HUES6 (cell line): Measurements from ENCODE around the gene MED16.
"Not testable (repeated sequence)": the region's sequence is repeated elsewhere in the genome, so short reads cannot be mapped to it uniquely, and the experiment has no call there.

Experiments used
- H3K27ac ChIP-seq: 2 replicates; pipeline ENCODE4 v1.7.0; 2013; ENCODE audit warnings: low read depth, mild to moderate bottlenecking, low read length, inconsistent platforms
- H3K27me3 ChIP-seq: 2 replicates; pipeline ENCODE4 v1.6.1; 2013; ENCODE audit warnings: low read length; ENCODE audit not compliant: control insufficient read depth, insufficient read depth
- H3K36me3 ChIP-seq: 2 replicates; pipeline ENCODE4 v1.6.1; 2013; ENCODE audit warnings: low read length; ENCODE audit not compliant: control insufficient read depth, insufficient read depth
- H3K4me1 ChIP-seq: 2 replicates; pipeline ENCODE4 v1.6.1; 2013; ENCODE audit warnings: low read length; ENCODE audit not compliant: control insufficient read depth, insufficient read depth
- H3K4me3 ChIP-seq: 2 replicates; pipeline ENCODE4 v1.5.1; 2013; ENCODE audit warnings: low read depth, low read length
- H3K9ac ChIP-seq: one replicate; pipeline ENCODE4 v1.6.1; 2013; ENCODE audit warnings: mild to moderate bottlenecking, low read length
- H3K9me3 ChIP-seq: 2 replicates; pipeline ENCODE4 v1.6.1; 2013; ENCODE audit warnings: low read depth, low read length; ENCODE audit not compliant: control insufficient read depth, insufficient read depth

The MED16 gene

DNA sequence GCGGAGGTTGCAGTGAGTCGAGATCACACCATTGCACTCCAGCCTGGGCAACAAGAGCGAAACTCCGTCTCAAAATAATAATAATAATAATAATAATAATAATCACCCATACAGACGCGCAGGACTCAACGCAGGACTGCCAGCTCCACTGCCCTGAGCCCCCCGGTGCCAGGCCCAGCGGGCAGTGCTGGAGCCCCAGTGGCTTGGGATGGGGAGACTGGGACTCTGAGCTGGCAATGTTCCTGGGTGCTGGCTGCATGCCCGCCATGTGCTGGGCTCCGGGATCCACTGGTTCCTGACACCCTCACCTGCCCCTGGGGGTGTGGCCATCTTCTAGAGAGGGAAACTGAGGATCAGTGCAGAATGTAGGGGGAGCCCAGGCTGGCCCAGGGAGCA lies 65.7 kb downstream of the MED16 start:
- peaks cover 3% of the 10 kb centered on the region; the same call in 1 of the 2 replicates for H3K4me1 ChIP-seq
- no peak overlapping the region for H3K9ac ChIP-seq
- H3K9me3 ChIP-seq, result no peaks in the 10 kb centered on the region
- no peak overlapping the region for H3K4me3 ChIP-seq
- no peak overlapping the region for H3K27ac ChIP-seq
- H3K36me3 ChIP-seq, result no peaks in the 10 kb centered on the region
- no peaks in the 10 kb centered on the region for H3K27me3 ChIP-seq

DNA sequence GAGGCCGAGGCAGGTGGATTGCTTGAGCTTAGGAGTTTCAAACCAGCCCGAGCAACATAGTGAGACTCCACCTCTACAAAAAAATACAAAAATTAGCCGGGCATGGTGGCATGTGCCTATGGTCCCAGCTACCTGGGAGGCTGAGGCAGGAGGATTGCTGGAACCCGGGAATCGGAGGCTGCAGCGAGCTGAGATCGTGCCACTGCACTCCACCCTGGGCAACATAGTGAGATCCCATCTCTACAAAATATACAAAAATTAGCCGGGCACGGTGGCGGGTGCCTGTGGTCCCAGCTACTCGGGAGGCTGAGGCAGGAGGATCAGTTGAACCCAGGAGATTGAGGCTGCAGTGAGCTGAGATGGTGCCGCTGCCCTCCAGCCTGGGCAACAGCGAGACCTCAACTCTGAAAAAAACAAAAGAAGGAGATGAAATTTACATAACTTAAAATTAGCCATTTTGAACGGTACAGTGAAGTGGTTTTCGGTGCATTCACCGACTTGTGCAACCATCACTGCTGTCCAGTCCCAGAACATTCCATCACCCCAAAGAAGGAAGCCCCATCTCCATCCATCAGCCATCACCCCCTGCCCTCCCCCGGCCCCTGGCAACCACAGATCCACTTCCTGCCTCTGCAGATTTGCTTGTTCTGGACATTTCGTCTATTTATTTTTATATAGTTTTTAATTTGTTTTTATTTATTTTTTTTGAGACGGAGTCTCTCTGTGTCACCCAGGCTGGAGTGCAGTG lies 66.9 kb downstream of the MED16 start:
- Histone ChIP-seq H3K9ac (no peak overlapping the region), H3K4me1 (peaks cover 3% of the 10 kb centered on the region; the same call in 1 of the 2 replicates), H3K36me3 (no peaks in the 10 kb centered on the region), H3K4me3 (no peak overlapping the region), H3K27me3 (no peaks in the 10 kb centered on the region), H3K9me3 (no peaks in the 10 kb centered on the region), H3K27ac (no peak overlapping the region)

DNA sequence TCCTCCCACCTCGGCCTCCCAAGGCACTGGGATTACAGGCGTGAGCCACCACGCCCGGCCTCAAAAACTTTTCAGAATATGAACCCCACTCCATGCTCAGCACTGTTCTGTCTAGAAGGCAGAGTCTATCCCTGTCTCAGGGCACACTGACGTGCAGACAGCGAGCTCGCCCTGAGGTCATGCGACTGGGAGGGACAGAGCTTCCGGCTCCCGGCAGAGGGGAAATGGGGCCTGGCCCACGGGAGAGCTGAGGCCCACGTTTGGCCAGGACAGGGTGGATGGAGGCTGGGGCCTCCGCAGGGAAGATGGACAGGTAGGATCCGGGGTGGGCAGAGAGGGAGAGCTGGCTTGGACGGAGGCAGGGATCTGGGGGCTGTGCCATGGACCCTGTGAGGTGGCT lies 68.1 kb downstream of the MED16 start:
- Histone ChIP-seq H3K4me1 (peaks cover 3% of the 10 kb centered on the region; the same call in 1 of the 2 replicates), H3K27ac (no peak overlapping the region), H3K9ac (no peak overlapping the region), H3K9me3 (no peaks in the 10 kb centered on the region), H3K27me3 (no peaks in the 10 kb centered on the region), H3K36me3 (no peaks in the 10 kb centered on the region), H3K4me3 (no peak overlapping the region)

DNA sequence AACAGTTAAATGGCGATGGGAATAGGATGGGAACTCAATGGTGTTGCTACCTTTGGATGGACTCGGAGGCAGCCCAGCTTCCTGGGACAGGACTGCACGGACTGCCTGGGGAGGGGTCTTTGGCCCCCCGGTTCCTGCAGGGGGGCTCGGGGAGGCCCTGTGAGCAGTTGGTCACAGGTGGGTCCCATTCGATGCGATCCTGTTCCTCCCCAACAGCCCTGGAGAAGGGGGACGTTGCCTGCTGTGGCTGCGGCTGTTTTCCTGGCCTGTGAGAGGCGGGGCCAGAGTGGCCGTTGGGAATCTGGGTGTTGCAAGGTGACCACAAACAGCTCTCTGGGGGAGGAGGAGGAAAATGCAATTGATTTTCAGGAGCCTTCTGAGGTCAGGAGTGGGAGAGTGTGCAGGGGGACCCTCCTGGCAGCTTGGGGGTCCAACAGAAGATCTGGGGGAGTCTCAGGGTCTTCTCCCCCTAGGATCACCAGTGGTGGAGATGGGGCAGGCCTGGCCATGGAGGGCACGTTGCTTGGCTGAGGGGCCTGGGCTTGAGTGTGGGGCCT lies 69.3 kb downstream of the MED16 start:
- peaks cover 3% of the 10 kb centered on the region; the same call in 1 of the 2 replicates for H3K4me1 ChIP-seq
- no peaks in the 10 kb centered on the region for H3K9me3 ChIP-seq
- no peak overlapping the region for H3K27ac ChIP-seq
- H3K4me3 ChIP-seq, result no peak overlapping the region
- no peaks in the 10 kb centered on the region for H3K27me3 ChIP-seq
- no peaks in the 10 kb centered on the region for H3K36me3 ChIP-seq
- no peak overlapping the region for H3K9ac ChIP-seq

DNA sequence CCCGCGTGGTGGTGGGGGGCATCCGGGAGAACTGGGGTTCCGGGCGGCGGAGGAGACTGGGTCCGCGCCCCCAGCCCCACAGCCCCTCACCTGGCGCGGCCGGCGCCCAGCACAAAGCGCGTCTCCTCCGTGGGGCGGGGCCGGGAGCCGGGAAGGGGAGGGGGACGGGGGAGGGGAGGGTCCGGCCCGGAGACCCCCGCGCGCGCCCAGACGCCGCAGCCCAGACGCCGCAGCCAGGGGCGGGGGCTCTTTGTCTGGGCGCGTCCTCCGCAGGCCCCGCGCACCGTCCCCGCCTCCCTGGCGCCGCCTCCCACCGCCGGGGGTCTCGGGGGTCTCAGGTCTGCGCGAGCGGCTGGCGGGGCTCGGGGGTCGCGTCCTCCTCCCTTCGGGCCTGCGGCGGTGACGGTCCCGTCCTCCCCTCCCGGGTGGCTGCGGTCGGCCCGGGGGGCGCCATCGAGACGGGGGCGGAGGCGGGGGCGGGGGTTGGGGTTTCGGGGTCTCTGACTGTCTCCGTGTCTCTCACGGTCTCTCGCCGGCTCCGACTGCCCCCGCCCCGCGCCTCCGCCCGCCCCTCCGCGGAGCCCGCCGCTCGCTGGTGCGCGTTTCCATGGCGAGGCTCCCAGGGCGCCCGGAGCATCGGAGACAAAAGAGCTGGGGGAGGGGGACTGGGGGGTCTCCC lies 71.0 kb downstream of the MED16 start, which contains the start of gene PLPPR3:
Gene PLPPR3, minus strand, starts transcription at position 131 of the 679 bp plus-strand sequence. CDS start 396 bp downstream, outside the sequence.
- no peaks in the 10 kb centered on the region for H3K9me3 ChIP-seq
- H3K27ac ChIP-seq, result peak within 1 kb of the TSS; percentile 33; the same call in 1 of the 2 replicates
- peaks cover 3% of the 10 kb centered on the region; the same call in 1 of the 2 replicates for H3K4me1 ChIP-seq
- no peaks in the 10 kb centered on the region for H3K36me3 ChIP-seq
- peak within 1 kb of the TSS; percentile 68 for H3K4me3 ChIP-seq
- no peaks in the 10 kb centered on the region for H3K27me3 ChIP-seq
- H3K9ac ChIP-seq, result peak within 1 kb of the TSS; percentile 50

DNA sequence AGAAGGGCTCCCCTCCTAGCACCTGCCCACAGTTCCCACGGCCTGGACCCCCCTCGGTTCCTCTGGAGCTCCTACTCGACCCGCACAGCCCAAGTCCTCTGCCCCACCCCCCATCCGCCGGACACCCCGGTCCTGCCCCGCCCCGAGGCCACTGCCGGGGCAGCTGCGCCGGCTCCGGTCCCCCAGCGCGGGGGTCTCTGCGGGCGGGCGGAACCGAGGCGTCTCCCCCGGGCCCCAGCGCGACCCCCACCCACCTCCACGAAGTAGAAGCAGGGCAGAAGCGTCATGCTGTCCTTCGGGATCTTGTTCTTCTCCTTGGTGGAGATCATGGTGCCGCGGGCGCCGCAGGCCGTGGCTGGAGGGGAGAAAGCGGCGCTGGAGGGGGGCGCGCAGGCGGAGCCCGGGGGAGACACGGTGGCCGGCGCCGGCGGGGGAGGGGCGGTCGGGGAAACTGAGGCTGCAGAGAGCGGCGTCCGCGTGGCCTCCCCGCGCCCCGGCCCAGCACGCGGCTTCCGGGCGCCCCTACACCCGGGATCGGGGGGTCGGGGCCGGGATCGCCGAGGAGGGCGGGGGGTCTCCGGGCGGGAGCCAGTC lies 71.7 kb downstream of the MED16 start:
- Histone ChIP-seq H3K4me1 (peaks cover 3% of the 10 kb centered on the region; the same call in 1 of the 2 replicates), H3K27me3 (no peaks in the 10 kb centered on the region), H3K36me3 (peaks cover 3% of the 10 kb centered on the region; the same call in 1 of the 2 replicates), H3K9ac (no peak overlapping the region), H3K4me3 (peak overlapping the region; percentile 68), H3K27ac (peak overlapping the region; percentile 33; the same call in 1 of the 2 replicates), H3K9me3 (no peaks in the 10 kb centered on the region)

DNA sequence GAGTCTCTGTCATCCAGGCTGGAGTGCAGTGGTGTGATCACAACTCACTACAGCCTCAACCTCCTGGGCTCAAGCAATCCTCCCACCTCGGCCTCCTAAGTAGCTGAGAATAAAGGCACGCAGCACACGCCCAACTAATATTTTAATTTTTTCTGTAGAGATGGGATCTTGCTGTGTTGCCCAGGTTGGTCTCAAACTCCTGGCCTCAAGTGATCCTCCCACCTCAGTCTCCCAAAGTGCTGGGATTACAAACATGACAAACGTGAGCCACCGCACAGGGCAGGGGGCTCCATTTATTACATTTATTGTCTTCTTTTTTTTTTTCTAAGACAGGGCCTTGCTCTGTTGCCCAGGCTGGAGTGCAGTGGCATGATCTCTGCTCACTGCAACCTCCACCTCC lies 72.8 kb downstream of the MED16 start:
- not testable (repeated sequence) for H3K27ac ChIP-seq, H3K9ac ChIP-seq, H3K27me3 ChIP-seq, H3K4me3 ChIP-seq, H3K4me1 ChIP-seq, H3K9me3 ChIP-seq
- peaks cover 11% of the 10 kb centered on the region for H3K36me3 ChIP-seq
